GM12892 (cell line): ENCODE results near the gene CAMKMT.

Experiments
- POLR2A ChIP-seq: IDR thresholded peaks from 2 replicates; pipeline ENCODE4 v1.6.1; 2011; ENCODE audit warnings: low read depth, low read length, control low read depth
- POLR2AphosphoS5 ChIP-seq: IDR thresholded peaks from 2 replicates; pipeline ENCODE4 v1.6.1; 2011; ENCODE audit warnings: low read depth, low read length, control low read depth

DNA sequence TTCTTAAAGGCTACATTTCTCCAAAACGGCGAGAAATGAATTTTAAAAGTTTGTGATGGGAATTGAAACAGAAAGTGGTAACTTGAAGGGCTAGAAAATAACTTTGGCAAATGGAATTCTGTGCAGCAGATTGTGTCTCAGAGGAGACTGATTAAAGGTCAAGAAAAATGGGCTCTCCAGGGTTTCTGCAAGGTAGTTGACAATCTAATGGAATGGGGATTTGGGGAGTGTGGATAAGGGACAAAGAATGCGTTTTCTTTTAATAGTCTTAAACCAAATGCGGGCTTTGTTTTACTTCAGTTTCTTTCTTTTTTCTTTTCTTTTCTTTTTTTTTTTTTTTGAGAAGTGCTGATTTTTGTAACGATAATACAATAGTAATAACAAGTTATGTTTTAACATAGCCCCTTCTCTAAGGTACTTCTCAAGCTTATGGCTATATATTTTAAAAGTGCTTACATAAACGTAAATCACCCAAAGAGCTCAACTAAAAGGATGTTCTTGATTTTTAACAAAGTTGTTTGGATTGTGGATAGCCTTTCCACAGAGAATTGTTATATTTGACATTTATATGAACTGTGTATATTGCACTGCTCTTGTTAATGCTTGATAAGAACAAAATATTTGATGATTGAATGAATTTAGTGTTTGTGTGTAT, 36.6 kb downstream of the CAMKMT start:
- TF ChIP-seq POLR2A (no peak), POLR2AphosphoS5 (no peak)
